Measurements from ENCODE around the gene RREB1. TPM values are rescaled to one million over a fixed set of nuclear protein-coding genes. Genes with fewer than 3 reads are reported as not detected.

RREB1 gene
- total and polyA plus RNA-seq, 7 experiments from 2014 or later = 4.2 to 56.7 (median 49.2) TPM

DNA sequence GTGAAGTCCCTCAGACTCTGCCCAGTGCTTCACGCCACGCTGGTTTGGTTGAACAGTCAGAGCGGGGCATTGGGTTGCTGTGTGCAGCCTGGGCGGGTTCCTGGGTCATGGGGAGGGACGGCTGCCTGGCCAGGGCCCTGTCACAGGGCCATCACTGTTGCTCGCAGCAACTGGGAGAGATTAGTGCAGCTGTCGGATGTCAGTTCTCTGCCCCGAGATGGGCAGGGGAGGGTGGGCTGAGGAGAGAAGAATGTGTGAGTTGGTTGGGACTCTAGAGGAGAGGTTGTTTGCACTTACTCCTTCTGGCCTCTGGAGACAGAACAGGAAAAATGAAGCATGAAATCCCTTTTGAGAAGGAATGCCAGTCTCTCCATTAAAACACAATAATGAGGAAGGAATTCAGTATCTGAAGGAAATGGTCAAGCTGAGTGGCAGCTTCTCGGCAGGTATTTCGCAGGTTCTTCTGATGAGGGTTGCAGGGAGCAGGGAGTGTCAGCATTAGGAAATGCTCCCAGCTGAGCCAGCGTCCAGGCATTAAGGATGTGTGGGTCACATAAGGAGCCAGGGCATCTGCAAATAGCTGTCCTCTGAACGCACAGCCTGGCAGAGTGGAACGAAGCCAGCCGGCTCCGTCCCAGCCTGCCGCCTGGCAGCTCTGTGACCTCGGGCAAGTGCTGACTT lies 109.3 kb downstream of the RREB1 start:
- Histone ChIP-seq H3K27me3 (ENCODE audit: control insufficient read depth in 2 of 2, insufficient read depth in 2 of 2, low read length in 2 of 2) (no peaks in the 10 kb centered on the region), H3K9me3 (ENCODE audit: control insufficient read depth in 2 of 3, low read length in 3 of 3) (no peaks in the 10 kb centered on the region), H3K36me3 (ENCODE audit: control insufficient read depth in 2 of 3, insufficient read depth in 3 of 3, low read length in 3 of 3) (peaks cover 5 to 69% (median 7%) of the 10 kb centered on the region in 3 experiments), H3K4me3 (ENCODE audit: low read length) (no peak overlapping the region), H3K27ac (ENCODE audit: low read depth, low read length) (no peak overlapping the region), H3K4me1 (ENCODE audit: control insufficient read depth in 2 of 2, insufficient read depth in 2 of 2, low read length in 2 of 2) (no peaks in the 10 kb centered on the region)
- Mint-ChIP-seq H3K27ac (peak overlapping the region in 2 of 9 donors; percentile 31 to 80), H3K4me1 (peaks cover 0 to 8% (median 0%) of the 10 kb centered on the region in 7 donors), H3K27me3 (no peaks in the 10 kb centered on the region), H3K9me3 (no peaks in the 10 kb centered on the region), H3K4me3 (no peak overlapping the region), H3K36me3 (peaks cover 5 to 64% (median 9%) of the 10 kb centered on the region in 5 donors)
- no peak for DNase-seq
- intact Hi-C loops (cut with micrococcal nuclease) = no loop called here
- POLR2A ChIA-PET = no interaction called here
- no peak for ATAC-seq
- CTCF ChIA-PET = no interaction called here

DNA sequence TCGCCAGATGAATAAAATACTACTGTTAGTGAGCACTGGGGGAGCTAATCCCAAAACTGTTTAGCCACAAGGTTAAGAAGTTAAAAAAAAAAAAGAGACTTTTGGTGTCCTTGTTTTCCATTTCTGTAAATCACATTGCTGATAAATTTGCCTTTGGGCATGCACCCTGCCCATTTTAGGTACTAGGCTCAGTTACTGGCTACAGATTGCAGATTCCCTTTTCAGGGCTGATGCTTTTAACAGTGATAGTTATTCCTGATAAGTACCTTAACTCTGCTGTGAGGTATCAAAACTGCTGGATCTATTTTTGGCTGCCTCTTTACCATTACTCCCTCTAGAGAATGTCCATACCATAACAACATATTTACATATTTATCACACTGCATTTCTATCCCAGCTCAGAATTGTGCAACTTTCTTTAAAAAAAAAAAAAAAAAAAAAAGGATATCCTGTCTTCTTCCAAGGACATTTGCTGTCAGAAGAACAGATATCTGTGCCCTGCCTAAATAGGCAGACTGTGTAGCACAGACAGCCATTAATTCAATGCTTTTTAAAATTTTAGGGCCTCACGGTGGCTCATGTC lies 110.7 kb downstream of the RREB1 start:
- Histone ChIP-seq H3K27ac (ENCODE audit: low read depth, low read length) (no peak overlapping the region), H3K4me3 (ENCODE audit: low read length) (no peak overlapping the region), H3K27me3 (ENCODE audit: control insufficient read depth in 2 of 2, insufficient read depth in 2 of 2, low read length in 2 of 2) (no peaks in the 10 kb centered on the region), H3K36me3 (ENCODE audit: control insufficient read depth in 2 of 3, insufficient read depth in 3 of 3, low read length in 3 of 3) (peaks cover 5 to 69% (median 5%) of the 10 kb centered on the region in 3 experiments), H3K9me3 (ENCODE audit: control insufficient read depth in 2 of 3, low read length in 3 of 3) (no peaks in the 10 kb centered on the region), H3K4me1 (ENCODE audit: control insufficient read depth in 2 of 2, insufficient read depth in 2 of 2, low read length in 2 of 2) (no peaks in the 10 kb centered on the region)
- CTCF ChIA-PET = interaction anchor here (0.6 kb wide), 1 partner anchor 584 kb away, joined by 3 read pairs; no protein-coding TSS in a partner anchor
- Mint-ChIP-seq H3K36me3 (peaks cover 5 to 59% (median 14%) of the 10 kb centered on the region in 5 donors), H3K4me3 (no peak overlapping the region), H3K9me3 (no peaks in the 10 kb centered on the region), H3K4me1 (peaks cover 0 to 9% (median 0%) of the 10 kb centered on the region in 7 donors), H3K27me3 (no peaks in the 10 kb centered on the region), H3K27ac (no peak overlapping the region)
- ATAC-seq (no peak), DNase-seq (no peak)
- intact Hi-C loops (cut with micrococcal nuclease) = no loop called here
- POLR2A ChIA-PET = interaction anchor here (0.6 kb wide), 1 partner anchor 9 kb away, joined by 4 read pairs; no protein-coding TSS in a partner anchor

DNA sequence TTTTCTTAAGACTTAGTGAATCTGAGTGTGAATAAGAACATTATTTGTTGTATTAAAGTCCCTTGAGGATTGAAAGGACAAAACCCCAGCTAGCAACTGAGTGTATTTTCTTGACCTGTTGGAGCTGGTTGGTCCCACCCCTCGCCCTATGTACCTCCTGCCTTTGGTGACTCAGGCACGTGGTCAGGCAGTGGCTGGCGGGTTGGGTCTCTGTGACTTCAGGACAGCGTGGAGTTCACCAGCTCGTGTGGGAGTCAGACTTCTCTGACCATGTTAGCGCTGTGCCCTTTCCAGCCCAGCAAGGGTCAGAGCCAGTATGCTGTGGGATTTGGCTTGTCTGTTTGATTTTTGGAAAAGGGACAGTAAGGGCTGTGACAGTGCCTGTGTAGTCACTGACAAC lies 111.5 kb downstream of the RREB1 start:
- ATAC-seq (peak; percentile 48), DNase-seq (no peak)
- intact Hi-C loops (cut with micrococcal nuclease) = no loop called here
- H3K4me3 Mint-ChIP-seq = no peak overlapping the region
- peak overlapping the region in 2 of 9 donors; percentile 12 to 22 for H3K27ac Mint-ChIP-seq
- Histone ChIP-seq H3K4me1 (ENCODE audit: control insufficient read depth in 2 of 2, insufficient read depth in 2 of 2, low read length in 2 of 2) (no peaks in the 10 kb centered on the region), H3K9me3 (ENCODE audit: control insufficient read depth in 2 of 3, low read length in 3 of 3) (no peaks in the 10 kb centered on the region), H3K27me3 (ENCODE audit: control insufficient read depth in 2 of 2, insufficient read depth in 2 of 2, low read length in 2 of 2) (no peaks in the 10 kb centered on the region), H3K4me3 (ENCODE audit: low read length) (no peak overlapping the region), H3K27ac (ENCODE audit: low read depth, low read length) (no peak overlapping the region), H3K36me3 (ENCODE audit: control insufficient read depth in 2 of 3, insufficient read depth in 3 of 3, low read length in 3 of 3) (peaks cover 0 to 62% (median 5%) of the 10 kb centered on the region in 3 experiments)
- peaks cover 5 to 53% (median 14%) of the 10 kb centered on the region in 5 donors for H3K36me3 Mint-ChIP-seq
- POLR2A ChIA-PET = no interaction called here
- no peaks in the 10 kb centered on the region for H3K27me3 Mint-ChIP-seq
- CTCF ChIA-PET = no interaction called here
- H3K4me1 Mint-ChIP-seq = peaks cover 0 to 9% (median 2%) of the 10 kb centered on the region in 7 donors
- no peaks in the 10 kb centered on the region for H3K9me3 Mint-ChIP-seq

DNA sequence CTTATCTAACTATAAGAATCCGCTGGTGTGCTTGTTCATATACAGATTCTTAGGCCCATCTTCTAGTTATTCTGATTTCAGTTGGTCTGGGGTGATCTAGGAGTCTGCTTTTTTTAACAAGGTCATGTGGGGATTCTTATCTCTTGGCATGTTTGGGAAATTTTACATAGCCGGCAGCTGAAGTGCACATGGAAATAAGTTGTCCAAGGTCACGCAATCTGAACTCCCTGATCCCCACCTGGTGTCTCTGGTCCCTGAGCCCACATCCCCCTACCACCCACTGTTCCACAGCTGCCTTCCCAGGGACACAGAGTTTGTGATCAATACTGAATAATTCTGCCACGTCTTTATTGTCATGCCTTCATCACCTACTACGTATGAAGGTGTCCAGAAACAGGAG lies 114.4 kb downstream of the RREB1 start:
- H3K4me3 ChIP-seq (ENCODE audit: low read length) = no peak overlapping the region
- H3K9me3 ChIP-seq (ENCODE audit: control insufficient read depth in 2 of 3, low read length in 3 of 3) = no peaks in the 10 kb centered on the region
- no peaks in the 10 kb centered on the region for H3K4me1 ChIP-seq (ENCODE audit: control insufficient read depth in 2 of 2, insufficient read depth in 2 of 2, low read length in 2 of 2)
- ATAC-seq = no peak
- intact Hi-C loops (cut with micrococcal nuclease) = no loop called here
- no peaks in the 10 kb centered on the region for H3K27me3 ChIP-seq (ENCODE audit: control insufficient read depth in 2 of 2, insufficient read depth in 2 of 2, low read length in 2 of 2)
- Mint-ChIP-seq H3K36me3 (peaks cover 0 to 56% (median 13%) of the 10 kb centered on the region in 5 donors), H3K4me3 (no peak overlapping the region), H3K27ac (peak overlapping the region in 1 of 9 donors; percentile 12), H3K9me3 (no peaks in the 10 kb centered on the region), H3K27me3 (no peaks in the 10 kb centered on the region), H3K4me1 (peaks cover 0 to 8% (median 5%) of the 10 kb centered on the region in 7 donors)
- peaks cover 0 to 63% (median 3%) of the 10 kb centered on the region in 3 experiments for H3K36me3 ChIP-seq (ENCODE audit: control insufficient read depth in 2 of 3, insufficient read depth in 3 of 3, low read length in 3 of 3)
- CTCF ChIA-PET = no interaction called here
- POLR2A ChIA-PET = no interaction called here
- DNase-seq = no peak
- H3K27ac ChIP-seq (ENCODE audit: low read depth, low read length) = no peak overlapping the region

DNA sequence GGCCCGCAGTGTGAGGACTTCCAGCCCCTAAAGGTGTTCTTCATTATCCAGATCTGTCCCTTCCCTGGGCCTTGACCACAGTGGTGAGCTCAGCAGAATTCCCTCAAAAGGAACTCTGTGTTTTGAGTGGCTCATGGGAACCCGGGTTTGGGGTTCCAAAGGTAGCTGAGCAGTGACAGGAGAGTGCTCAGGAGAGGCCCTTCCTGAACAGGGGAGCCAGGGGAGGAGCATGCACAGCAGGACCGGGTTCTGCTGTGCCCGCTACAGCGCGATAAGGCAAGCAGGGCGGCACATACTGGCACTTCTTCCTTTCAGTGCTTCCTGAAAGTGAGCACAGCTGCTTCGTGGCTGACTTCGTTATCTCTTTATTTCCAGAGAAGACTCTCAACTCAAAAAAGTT lies 117.0 kb downstream of the RREB1 start:
- no peaks in the 10 kb centered on the region for H3K9me3 Mint-ChIP-seq
- H3K27me3 Mint-ChIP-seq = no peaks in the 10 kb centered on the region
- H3K36me3 ChIP-seq (ENCODE audit: control insufficient read depth in 2 of 3, insufficient read depth in 3 of 3, low read length in 3 of 3) = peaks cover 3 to 79% (median 5%) of the 10 kb centered on the region in 3 experiments
- no peaks in the 10 kb centered on the region for H3K4me1 ChIP-seq (ENCODE audit: control insufficient read depth in 2 of 2, insufficient read depth in 2 of 2, low read length in 2 of 2)
- ATAC-seq = peak; percentile 54
- H3K27me3 ChIP-seq (ENCODE audit: control insufficient read depth in 2 of 2, insufficient read depth in 2 of 2, low read length in 2 of 2) = no peaks in the 10 kb centered on the region
- no peak overlapping the region for H3K4me3 ChIP-seq (ENCODE audit: low read length)
- peak overlapping the region in 8 of 9 donors; percentile 23 to 81 (median 62) for H3K27ac Mint-ChIP-seq
- peaks cover 0 to 73% (median 25%) of the 10 kb centered on the region in 5 donors for H3K36me3 Mint-ChIP-seq
- no peak for DNase-seq
- no peaks in the 10 kb centered on the region for H3K9me3 ChIP-seq (ENCODE audit: control insufficient read depth in 2 of 3, low read length in 3 of 3)
- ChIA-PET POLR2A (no interaction called here), CTCF (no interaction called here)
- peak overlapping the region in 1 of 10 donors; percentile 41 for H3K4me3 Mint-ChIP-seq
- no peak overlapping the region for H3K27ac ChIP-seq (ENCODE audit: low read depth, low read length)
- H3K4me1 Mint-ChIP-seq = peaks cover 0 to 8% (median 5%) of the 10 kb centered on the region in 7 donors
- intact Hi-C loops (cut with micrococcal nuclease) = no loop called here

DNA sequence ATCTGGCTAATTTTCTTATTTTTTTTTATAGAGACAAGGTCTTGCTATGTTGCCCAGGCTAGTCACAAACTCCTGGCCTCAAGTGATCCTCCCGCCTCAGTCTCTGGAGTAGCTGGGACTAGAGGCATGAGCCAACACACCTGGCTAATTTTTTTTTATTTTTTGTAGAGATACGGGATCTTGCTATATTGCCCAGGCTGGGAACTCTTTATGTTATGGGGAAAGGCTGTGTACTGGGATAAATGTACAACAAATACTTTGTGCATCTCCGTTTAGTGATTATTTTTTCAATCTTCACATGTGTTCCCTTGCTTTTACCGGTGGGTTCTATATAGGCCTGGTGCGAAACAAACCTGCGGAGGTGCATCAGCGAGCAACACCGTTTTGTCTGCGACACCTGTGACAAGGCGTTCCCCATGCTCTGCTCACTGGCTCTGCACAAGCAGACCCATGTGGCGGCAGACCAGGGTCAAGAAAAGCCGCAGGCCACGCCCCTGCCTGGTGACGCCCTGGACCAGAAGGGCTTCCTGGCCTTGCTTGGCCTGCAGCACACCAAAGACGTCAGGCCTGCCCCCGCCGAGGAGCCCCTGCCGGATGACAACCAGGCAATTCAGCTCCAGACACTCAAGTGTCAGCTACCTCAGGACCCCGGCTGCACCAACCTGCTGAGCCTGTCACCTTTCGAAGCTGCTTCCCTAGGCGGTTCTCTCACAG lies 121.1 kb downstream of the RREB1 start:
- no peak for ATAC-seq
- Histone ChIP-seq H3K27ac (ENCODE audit: low read depth, low read length) (no peak overlapping the region), H3K27me3 (ENCODE audit: control insufficient read depth in 2 of 2, insufficient read depth in 2 of 2, low read length in 2 of 2) (no peaks in the 10 kb centered on the region), H3K4me1 (ENCODE audit: control insufficient read depth in 2 of 2, insufficient read depth in 2 of 2, low read length in 2 of 2) (peaks cover 0 to 12% of the 10 kb centered on the region in 2 donors), H3K4me3 (ENCODE audit: low read length) (no peak overlapping the region), H3K36me3 (ENCODE audit: control insufficient read depth in 2 of 3, insufficient read depth in 3 of 3, low read length in 3 of 3) (peaks cover 3 to 83% (median 8%) of the 10 kb centered on the region in 3 experiments), H3K9me3 (ENCODE audit: control insufficient read depth in 2 of 3, low read length in 3 of 3) (no peaks in the 10 kb centered on the region)
- intact Hi-C loops (cut with micrococcal nuclease) = no loop called here
- ChIA-PET POLR2A (no interaction called here), CTCF (no interaction called here)
- H3K9me3 Mint-ChIP-seq = no peaks in the 10 kb centered on the region
- peaks cover 3 to 69% (median 26%) of the 10 kb centered on the region in 5 donors for H3K36me3 Mint-ChIP-seq
- H3K27me3 Mint-ChIP-seq = no peaks in the 10 kb centered on the region
- peaks cover 8 to 23% (median 12%) of the 10 kb centered on the region in 7 donors for H3K4me1 Mint-ChIP-seq
- H3K4me3 Mint-ChIP-seq = no peak overlapping the region
- H3K27ac Mint-ChIP-seq = peak overlapping the region in 2 of 9 donors; percentile 43 to 46
- DNase-seq = no peak

Measured in naive thymus-derived CD4-positive, alpha-beta T cell (primary cell).